Thyroid gland (tissue), 4 donors: ENCODE results near the gene PSPN. TPM values are rescaled to one million over a fixed set of nuclear protein-coding genes. Genes with fewer than 3 reads are reported as not detected.
"Not testable (repeated sequence)": the region's sequence is repeated elsewhere in the genome, so short reads cannot be mapped to it uniquely, and the experiment has no call there.

Experiments used
- DNase-seq, 2 donors: peaks; one replicate each; pipeline ENCODE4 v3.0.0-alpha.2; 2019
- H3K27ac ChIP-seq, 3 donors: fragments of 200-600 bp; sonication (generic); 1 replicate in 2 of 3; 2 replicates in 1 of 3; pipeline ENCODE4 v1.5.1; 2016 to 2019; ENCODE audit warnings: mild to moderate bottlenecking in 1 of 3, moderate library complexity in 1 of 3
- H3K27me3 ChIP-seq: fragments of 200-600 bp; sonication (generic); one replicate; pipeline ENCODE4 v1.5.1; 2019
- H3K36me3 ChIP-seq, 2 donors: fragments of 200-600 bp; sonication (generic); one replicate each; pipeline ENCODE4 v1.5.1; 2016 to 2019
- H3K4me1 ChIP-seq, 2 donors: fragments of 200-600 bp; sonication (generic); one replicate each; pipeline ENCODE4 v1.5.1; 2017 to 2019
- H3K4me3 ChIP-seq, 3 donors: fragments of 200-600 bp; sonication (generic); replicated peaks in 1 of 3; 1 replicate in 2 of 3; 2 replicates in 1 of 3; pipeline ENCODE4 v1.5.1; 2016; ENCODE audit warnings: mild to moderate bottlenecking in 1 of 3
- H3K9me3 ChIP-seq: fragments of 200-600 bp; sonication (generic); one replicate; pipeline ENCODE4 v1.5.1; 2017
- POLR2A ChIP-seq, 2 donors: fragments of 450-650 bp; IDR thresholded peaks; one replicate each; pipeline ENCODE4 v1.6.1; 2017; ENCODE audit warnings: antibody characterized with exemption in 2 of 2, mild to moderate bottlenecking in 2 of 2, moderate library complexity in 1 of 2
- WGBS, 2 donors: methylation state at CpG; one replicate each; pipeline ENCODE4 v1.1.5; 2017; 5-methylcytosine and 5-hydroxymethylcytosine counted together
- intact Hi-C: fragments of 100-400 bp; cut with DNase I; formaldehyde crosslinking; loops from one replicate; pipeline ENCODE4 v1.15.1; 2023
- total RNA-seq, 4 donors: library from RNA; depleted of rRNA; stranded (reverse); fragments of >200 nt; gene quantifications; one replicate each; pipeline ENCODE4 v1.2.3, GENCODE V29; 2016
- TF ChIP-seq, protein P1 (sequence below), 6 experiments: fragments of 200-600 bp in 3 of 6; fragments of 450-650 bp in 3 of 6; sonication (generic) in 3 of 6; IDR thresholded peaks; one replicate each; pipeline ENCODE4 v1.5.1; 2016 to 2019; ENCODE audit warnings: antibody characterized with exemption in 6 of 6, mild to moderate bottlenecking in 2 of 6, inconsistent platforms in 1 of 6, moderate library complexity in 1 of 6

The PSPN gene
- total RNA-seq, 4 donors from 2014 or later = 1.1 to 6.7 (median 2.6) TPM

DNA sequence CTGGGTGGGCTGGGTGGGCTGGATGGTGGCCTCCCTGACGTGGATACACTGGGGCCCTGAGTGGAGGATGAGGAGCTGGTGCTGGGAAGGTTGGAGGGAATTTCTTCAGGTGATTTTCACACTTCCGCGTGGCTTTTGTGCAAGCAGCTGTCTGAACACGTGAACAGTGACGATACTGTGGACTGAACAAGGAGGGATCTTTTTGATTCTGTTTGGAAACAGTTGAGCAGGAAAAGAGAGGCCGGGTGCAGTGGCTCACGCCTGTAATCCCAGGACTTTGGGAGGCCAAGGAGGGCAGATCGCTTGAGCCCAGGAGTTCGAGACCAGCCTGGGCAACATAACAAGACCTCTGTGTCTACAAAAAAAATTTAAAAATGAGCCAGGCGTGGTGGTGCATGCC lies 26.3 kb upstream of the PSPN start:
- H3K36me3 ChIP-seq = no peaks in the 10 kb centered on the region
- 91 to 96% methylated on average over 10 of the region's 10 CpGs for WGBS, 2 donors
- H3K27ac ChIP-seq = no peak overlapping the region
- no peak for DNase-seq
- intact Hi-C loops = no loop called here
- no peak overlapping the region for H3K4me3 ChIP-seq
- no peaks in the 10 kb centered on the region for H3K9me3 ChIP-seq
- TF ChIP-seq POLR2A (IDR thresholded peaks at IDR 0.05) = no peak
- TF ChIP-seq, protein P1, sequence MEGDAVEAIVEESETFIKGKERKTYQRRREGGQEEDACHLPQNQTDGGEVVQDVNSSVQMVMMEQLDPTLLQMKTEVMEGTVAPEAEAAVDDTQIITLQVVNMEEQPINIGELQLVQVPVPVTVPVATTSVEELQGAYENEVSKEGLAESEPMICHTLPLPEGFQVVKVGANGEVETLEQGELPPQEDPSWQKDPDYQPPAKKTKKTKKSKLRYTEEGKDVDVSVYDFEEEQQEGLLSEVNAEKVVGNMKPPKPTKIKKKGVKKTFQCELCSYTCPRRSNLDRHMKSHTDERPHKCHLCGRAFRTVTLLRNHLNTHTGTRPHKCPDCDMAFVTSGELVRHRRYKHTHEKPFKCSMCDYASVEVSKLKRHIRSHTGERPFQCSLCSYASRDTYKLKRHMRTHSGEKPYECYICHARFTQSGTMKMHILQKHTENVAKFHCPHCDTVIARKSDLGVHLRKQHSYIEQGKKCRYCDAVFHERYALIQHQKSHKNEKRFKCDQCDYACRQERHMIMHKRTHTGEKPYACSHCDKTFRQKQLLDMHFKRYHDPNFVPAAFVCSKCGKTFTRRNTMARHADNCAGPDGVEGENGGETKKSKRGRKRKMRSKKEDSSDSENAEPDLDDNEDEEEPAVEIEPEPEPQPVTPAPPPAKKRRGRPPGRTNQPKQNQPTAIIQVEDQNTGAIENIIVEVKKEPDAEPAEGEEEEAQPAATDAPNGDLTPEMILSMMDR (IDR thresholded peaks at IDR 0.05) = no peak
- H3K27me3 ChIP-seq = no peaks in the 10 kb centered on the region
- H3K4me1 ChIP-seq = no peaks in the 10 kb centered on the region

DNA sequence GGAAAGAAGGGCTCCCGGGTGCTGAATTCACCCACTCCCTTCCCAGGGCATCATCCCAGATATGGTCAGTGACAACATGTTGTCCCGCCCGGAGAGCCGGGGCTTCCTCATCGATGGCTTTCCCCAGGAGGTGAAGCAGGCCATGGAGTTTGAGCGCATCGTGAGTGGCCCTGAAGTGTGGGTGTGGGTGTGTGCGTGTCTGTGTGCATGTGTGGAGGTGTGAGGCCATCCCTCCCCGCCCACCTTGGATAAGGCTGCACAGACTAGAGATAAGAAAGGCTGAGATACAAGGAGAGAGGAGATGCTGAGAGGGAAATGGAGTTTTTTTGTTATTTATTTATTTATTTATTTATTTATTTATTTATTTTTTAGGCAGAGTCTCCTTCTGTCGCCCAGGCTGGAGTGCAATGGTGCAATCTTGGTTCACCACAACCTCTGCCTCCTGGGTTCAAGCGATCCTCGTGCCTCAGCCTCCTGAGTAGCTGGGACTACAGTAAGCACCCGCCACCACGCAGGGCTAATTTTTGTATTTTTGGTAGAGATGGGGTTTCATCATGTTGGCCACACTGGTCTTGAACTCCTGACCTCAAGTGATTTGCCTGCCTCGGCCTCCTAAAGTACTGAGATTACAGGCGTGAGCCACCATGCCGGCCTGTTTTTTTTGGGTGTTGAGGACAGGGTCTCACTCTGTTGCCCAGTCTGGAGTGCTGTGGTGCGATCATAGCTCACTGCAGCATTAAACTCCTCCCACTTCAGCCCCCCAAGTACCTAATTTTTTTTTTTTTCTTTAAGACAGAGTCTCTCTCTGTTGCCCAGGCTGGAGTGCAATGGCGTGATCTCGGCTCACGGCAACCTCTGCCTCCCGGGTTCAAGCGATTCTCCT lies 24.6 kb upstream of the PSPN start:
- not testable (repeated sequence) for H3K27me3 ChIP-seq

DNA sequence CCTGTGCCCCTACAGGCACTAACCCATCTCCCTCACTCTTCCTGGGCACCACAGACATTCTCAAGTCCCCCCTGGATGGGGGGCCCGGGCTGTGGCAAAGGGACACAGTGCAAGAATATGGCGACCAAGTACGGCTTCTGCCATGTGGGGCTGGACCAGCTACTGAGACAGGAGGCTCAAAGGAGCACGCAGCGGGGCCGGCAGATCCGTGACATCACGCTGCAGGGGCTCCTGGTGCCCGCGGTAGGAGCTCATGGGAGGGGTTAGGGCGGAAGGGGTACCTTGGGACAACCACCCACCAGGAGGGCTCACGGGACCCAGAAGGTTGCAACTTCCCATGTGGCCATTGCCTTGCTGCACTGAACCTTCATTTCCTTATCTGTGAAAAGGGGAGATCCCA lies 20.6 kb upstream of the PSPN start:
- intact Hi-C loops = no loop called here
- TF ChIP-seq POLR2A (IDR thresholded peaks at IDR 0.05) = no peak
- TF ChIP-seq, protein P1 (IDR thresholded peaks at IDR 0.05) = no peak
- Histone ChIP-seq H3K27me3 (no peaks in the 10 kb centered on the region), H3K4me3 (no peak overlapping the region), H3K4me1 (peaks cover 8 to 9% of the 10 kb centered on the region in 2 donors), H3K27ac (no peak overlapping the region), H3K9me3 (no peaks in the 10 kb centered on the region), H3K36me3 (no peaks in the 10 kb centered on the region)
- no peak for DNase-seq
- WGBS, 2 donors = 85 to 98% methylated on average over 11 to 12 of the region's 12 CpGs

More for the DNA sequence above, 24.6 kb upstream of the PSPN start:
- 87 to 96% methylated on average over 22 to 23 of the region's 23 CpGs for WGBS, 2 donors
- H3K4me1 ChIP-seq, H3K27ac ChIP-seq, H3K36me3 ChIP-seq, intact Hi-C loops, H3K4me3 ChIP-seq, H3K9me3 ChIP-seq, DNase-seq: not testable (repeated sequence)

DNA sequence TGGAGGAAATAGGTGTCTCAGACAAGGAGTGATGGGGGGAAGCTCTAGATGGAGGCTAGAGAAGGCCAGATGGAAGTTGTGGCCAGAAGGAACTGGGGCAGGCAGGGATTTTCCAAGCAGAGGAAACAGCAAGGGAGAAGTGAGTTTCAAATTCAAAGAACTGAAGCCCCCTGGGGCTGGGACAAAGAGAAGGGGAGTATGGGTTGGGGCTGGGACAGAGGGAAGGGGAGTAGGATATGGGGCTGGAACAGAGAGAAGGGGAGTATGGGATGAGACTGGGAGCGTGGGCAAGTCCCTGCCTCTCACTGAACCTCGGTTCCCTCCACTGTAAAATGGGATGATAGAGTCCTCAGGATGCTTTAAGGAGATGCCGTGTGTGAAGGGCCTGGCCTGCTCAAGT lies 19.1 kb upstream of the PSPN start:
- intact Hi-C loops = no loop called here
- DNase-seq = no peak
- H3K9me3 ChIP-seq = no peaks in the 10 kb centered on the region
- TF ChIP-seq, protein P1 (IDR thresholded peaks at IDR 0.05) = no peak
- TF ChIP-seq POLR2A (IDR thresholded peaks at IDR 0.05) = no peak
- WGBS, 2 donors = 72 to 78% methylated on average over 3 of the region's 3 CpGs
- no peak overlapping the region for H3K4me3 ChIP-seq
- no peak overlapping the region for H3K27ac ChIP-seq
- peaks cover 8 to 9% of the 10 kb centered on the region in 2 donors for H3K4me1 ChIP-seq
- peaks cover 0 to 3% of the 10 kb centered on the region in 2 donors for H3K36me3 ChIP-seq
- H3K27me3 ChIP-seq = no peaks in the 10 kb centered on the region

DNA sequence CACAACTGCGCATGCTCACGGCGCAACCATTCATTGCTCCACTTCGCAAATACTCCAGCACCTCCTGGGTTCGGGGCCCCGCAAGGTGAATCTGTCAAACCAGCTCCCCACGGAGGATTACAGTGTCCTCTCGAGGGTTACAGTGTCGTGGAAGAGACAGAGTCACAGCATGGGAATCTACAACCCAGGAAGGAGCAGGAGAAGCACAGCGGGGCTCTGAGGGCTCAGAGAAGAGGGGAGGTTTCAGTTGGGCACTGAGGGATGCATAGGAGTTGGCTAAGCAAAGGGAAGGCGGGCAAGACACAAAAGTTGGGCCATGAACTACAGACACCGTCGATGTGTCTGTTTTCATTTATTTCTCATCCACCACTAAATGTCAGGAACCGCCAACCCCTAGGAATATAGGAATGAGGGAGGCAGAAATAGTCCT lies 18.3 kb upstream of the PSPN start:
- TF ChIP-seq, protein P1 (IDR thresholded peaks at IDR 0.05) = no peak
- no peak for TF ChIP-seq POLR2A (IDR thresholded peaks at IDR 0.05)
- peak overlapping the region; percentile 64 to 83 (median 69) for H3K4me3 ChIP-seq
- intact Hi-C loops = no loop called here
- no peak for DNase-seq
- WGBS, 2 donors = 26 to 44% methylated on average over 7 to 14 of the region's 14 CpGs
- H3K9me3 ChIP-seq = no peaks in the 10 kb centered on the region
- H3K4me1 ChIP-seq = peaks cover 8 to 9% of the 10 kb centered on the region in 2 donors
- H3K27ac ChIP-seq = peak overlapping the region; percentile 89 to 99 (median 90)
- H3K36me3 ChIP-seq = peaks cover 1 to 11% of the 10 kb centered on the region in 2 donors
- H3K27me3 ChIP-seq = no peaks in the 10 kb centered on the region
